Keratinocyte (primary cell): ENCODE results near the gene ASZ1. TPM values are rescaled to one million over a fixed set of nuclear protein-coding genes. Genes with fewer than 3 reads are reported as not detected.

Source experiments
- DNase-seq: peaks from one replicate; pipeline ENCODE4 v3.0.0-alpha.2; 2011; ENCODE audit warnings: low read depth, missing footprints, low spot score
- FAIRE-seq: peaks from 2 replicates; lab custom pipeline; 2011; peaks lifted over from hg19 to GRCh38; lab: Jason Lieb, UNC
- H2AFZ ChIP-seq: 2 replicates; pipeline ENCODE4 v1.6.0; 2012; ENCODE audit warnings: low read length, control low read depth, inconsistent platforms; ENCODE audit not compliant: control insufficient read depth
- H3K27ac ChIP-seq: 2 replicates; pipeline ENCODE4 v1.5.1; 2011; ENCODE audit warnings: low read length; ENCODE audit not compliant: control insufficient read depth, insufficient read depth
- H3K27me3 ChIP-seq: 3 replicates; pipeline ENCODE4 v1.6.0; 2011; ENCODE audit warnings: low read length; ENCODE audit not compliant: control insufficient read depth, insufficient read depth; ENCODE audit errors: extremely low read depth
- H3K36me3 ChIP-seq, 2 experiments: 2 replicates in 1 of 2; 3 replicates in 1 of 2; pipeline ENCODE4 v1.5.1; 2011; ENCODE audit warnings: low read length in 2 of 2, mild to moderate bottlenecking in 1 of 2; ENCODE audit not compliant: control insufficient read depth in 2 of 2, insufficient read depth in 2 of 2; ENCODE audit errors: extremely low read depth in 1 of 2
- H3K4me1 ChIP-seq: 3 replicates; pipeline ENCODE4 v1.5.1; 2011; ENCODE audit warnings: low read length; ENCODE audit not compliant: control insufficient read depth, insufficient read depth; ENCODE audit errors: extremely low read depth
- H3K4me2 ChIP-seq: 3 replicates; pipeline ENCODE4 v1.6.0; 2011; ENCODE audit warnings: low read depth, low read length; ENCODE audit not compliant: control insufficient read depth, insufficient read depth; ENCODE audit errors: extremely low read depth
- H3K4me3 ChIP-seq, 3 experiments: fragments of 200-600 bp in 1 of 3; sonication (generic) in 1 of 3; 2 replicates in 2 of 3; 3 replicates in 1 of 3; pipeline ENCODE4 v1.5.1; 2011 to 2016; ENCODE audit warnings: low read length in 3 of 3, mild to moderate bottlenecking in 3 of 3, control low read depth in 2 of 3, inconsistent platforms in 1 of 3, low read depth in 1 of 3, mixed read lengths in 1 of 3, mixed run types in 1 of 3, moderate library complexity in 1 of 3; ENCODE audit not compliant: control insufficient read depth in 2 of 3, insufficient read depth in 2 of 3; ENCODE audit errors: extremely low read depth in 1 of 3
- H3K79me2 ChIP-seq: 2 replicates; pipeline ENCODE4 v1.6.0; 2012; ENCODE audit warnings: low read length; ENCODE audit not compliant: control insufficient read depth, insufficient read depth
- H3K9ac ChIP-seq: 3 replicates; pipeline ENCODE4 v1.6.0; 2011; ENCODE audit warnings: low read length; ENCODE audit not compliant: control insufficient read depth, insufficient read depth; ENCODE audit errors: extremely low read depth
- H3K9me1 ChIP-seq: 3 replicates; pipeline ENCODE4 v1.6.0; 2011; ENCODE audit warnings: low read length; ENCODE audit not compliant: control insufficient read depth, insufficient read depth; ENCODE audit errors: extremely low read depth
- H3K9me3 ChIP-seq: 2 replicates; pipeline ENCODE4 v1.5.1; 2012; ENCODE audit warnings: low read depth, low read length; ENCODE audit not compliant: control insufficient read depth
- H4K20me1 ChIP-seq: 3 replicates; pipeline ENCODE4 v1.6.0; 2011; ENCODE audit warnings: low read length; ENCODE audit not compliant: control insufficient read depth, insufficient read depth; ENCODE audit errors: extremely low read depth
- EZH2 ChIP-seq: IDR thresholded peaks from one replicate; pipeline ENCODE4 v1.6.1; 2012; ENCODE audit warnings: inconsistent platforms, mild to moderate bottlenecking, low read length, moderate library complexity
- dilution Hi-C: fragments of 300-500 bp; cut with MboI; formaldehyde crosslinking; loops from one replicate; pipeline ENCODE4 v1.7.0; 2020; ENCODE audit warnings: low sequenced_read_pairs; ENCODE audit not compliant: extremely low pct_ligation_motif_present
- polyA plus RNA-seq, 5 experiments: library from polyadenylated mRNA; depleted of rRNA in 3 of 5; stranded (reverse) in 3 of 5; stranded (forward) in 1 of 5; unstranded in 1 of 5; fragments of >200 nt; gene quantifications; 1 replicate in 1 of 5; 2 replicates in 3 of 5; 3 replicates in 1 of 5; pipeline versions ENCODE4 v1.2.1 to v1.2.3, GENCODE V29; 2011 to 2012; ENCODE audit warnings: missing spikeins in 2 of 5, low read depth in 1 of 5, low replicate concordance in 1 of 5
- TF ChIP-seq, protein P1 (sequence below), 3 experiments: IDR thresholded peaks in 1 of 3; conservative IDR thresholded peaks in 1 of 3; optimal IDR thresholded peaks in 1 of 3; 2 replicates in 2 of 3; 3 replicates in 1 of 3; pipeline versions ENCODE3 to v1.5.1; 2011; ENCODE audit warnings: low read length in 3 of 3, mild to moderate bottlenecking in 3 of 3, moderate library complexity in 2 of 3, control low read depth in 1 of 3, inconsistent platforms in 1 of 3; ENCODE audit not compliant: insufficient read depth in 2 of 3; ENCODE audit errors: extremely low read depth in 1 of 3

ASZ1 gene
- polyA plus RNA-seq, 1 donor (not counting 4 experiments of a cell fraction or from before 2014, with no cell fraction given) = not detected

- FAIRE-seq (no peak), DNase-seq (no peak)
- Histone ChIP-seq H3K27me3 (no peaks in the 10 kb centered on the region), H3K36me3 (no peaks in the 10 kb centered on the region), H4K20me1 (no peaks in the 10 kb centered on the region), H3K9me3 (no peaks in the 10 kb centered on the region), H3K27ac (no peak overlapping the region), H3K79me2 (no peaks in the 10 kb centered on the region), H3K9ac (no peak overlapping the region), H2AFZ (no peak overlapping the region), H3K4me2 (no peak overlapping the region), H3K4me3 (no peak overlapping the region), H3K4me1 (no peaks in the 10 kb centered on the region), H3K9me1 (no peaks in the 10 kb centered on the region)
- no peak for TF ChIP-seq EZH2
- TF ChIP-seq, protein P1, sequence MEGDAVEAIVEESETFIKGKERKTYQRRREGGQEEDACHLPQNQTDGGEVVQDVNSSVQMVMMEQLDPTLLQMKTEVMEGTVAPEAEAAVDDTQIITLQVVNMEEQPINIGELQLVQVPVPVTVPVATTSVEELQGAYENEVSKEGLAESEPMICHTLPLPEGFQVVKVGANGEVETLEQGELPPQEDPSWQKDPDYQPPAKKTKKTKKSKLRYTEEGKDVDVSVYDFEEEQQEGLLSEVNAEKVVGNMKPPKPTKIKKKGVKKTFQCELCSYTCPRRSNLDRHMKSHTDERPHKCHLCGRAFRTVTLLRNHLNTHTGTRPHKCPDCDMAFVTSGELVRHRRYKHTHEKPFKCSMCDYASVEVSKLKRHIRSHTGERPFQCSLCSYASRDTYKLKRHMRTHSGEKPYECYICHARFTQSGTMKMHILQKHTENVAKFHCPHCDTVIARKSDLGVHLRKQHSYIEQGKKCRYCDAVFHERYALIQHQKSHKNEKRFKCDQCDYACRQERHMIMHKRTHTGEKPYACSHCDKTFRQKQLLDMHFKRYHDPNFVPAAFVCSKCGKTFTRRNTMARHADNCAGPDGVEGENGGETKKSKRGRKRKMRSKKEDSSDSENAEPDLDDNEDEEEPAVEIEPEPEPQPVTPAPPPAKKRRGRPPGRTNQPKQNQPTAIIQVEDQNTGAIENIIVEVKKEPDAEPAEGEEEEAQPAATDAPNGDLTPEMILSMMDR (optimal IDR thresholded peaks at IDR 0.05 in 1 of 3, IDR thresholded peaks at IDR 0.05 in 1 of 3, conservative IDR thresholded peaks at IDR 0.05 in 1 of 3; ENCODE audit: extremely low read depth in 1 of 3, insufficient read depth in 2 of 3, low read length in 3 of 3) = no peak
- dilution Hi-C loops = no loop called here
Observed at GRCh38 chr7:117444646-117445045, 17.4 kb upstream of the ASZ1 start.

DNA sequence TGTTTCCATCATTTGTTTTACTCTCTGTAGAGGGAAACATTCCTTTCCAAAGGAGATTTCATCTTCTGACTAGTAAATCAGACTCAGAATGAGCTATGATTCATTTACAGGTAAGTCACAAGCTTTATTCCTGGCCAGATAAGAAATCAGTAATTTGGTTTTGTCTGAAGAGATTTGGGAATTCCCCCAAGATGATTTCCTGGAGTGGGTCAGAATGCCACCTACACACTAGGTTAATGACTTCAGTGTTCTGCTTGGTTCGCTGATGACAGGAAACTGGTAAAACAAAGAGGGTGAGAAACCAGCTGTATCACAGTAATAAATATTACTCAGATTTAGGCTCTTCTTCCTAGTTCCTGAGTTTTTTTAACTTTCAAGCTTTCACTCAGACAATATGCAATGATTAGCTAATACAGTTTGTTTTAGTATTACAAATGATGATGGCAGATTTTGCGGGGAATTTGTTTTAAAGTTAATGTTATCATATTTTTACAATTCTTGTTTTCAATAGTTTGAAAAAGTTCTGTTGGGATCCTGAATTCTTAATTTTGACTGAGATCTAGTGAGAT, 8.3 kb upstream of the ASZ1 start:
- Histone ChIP-seq H3K79me2 (no peaks in the 10 kb centered on the region), H3K27ac (no peak overlapping the region), H4K20me1 (no peaks in the 10 kb centered on the region), H3K36me3 (no peaks in the 10 kb centered on the region), H3K4me1 (no peaks in the 10 kb centered on the region), H3K9me1 (no peaks in the 10 kb centered on the region), H3K4me3 (no peak overlapping the region), H3K9ac (no peak overlapping the region), H3K9me3 (no peaks in the 10 kb centered on the region), H3K27me3 (no peaks in the 10 kb centered on the region), H2AFZ (no peak overlapping the region), H3K4me2 (no peak overlapping the region)
- DNase-seq (no peak), FAIRE-seq (peak; percentile 81)
- TF ChIP-seq, protein P1 (optimal IDR thresholded peaks at IDR 0.05 in 1 of 3, IDR thresholded peaks at IDR 0.05 in 1 of 3, conservative IDR thresholded peaks at IDR 0.05 in 1 of 3; ENCODE audit: extremely low read depth in 1 of 3, insufficient read depth in 2 of 3, low read length in 3 of 3) = no peak
- TF ChIP-seq EZH2 = no peak
- dilution Hi-C loops = no loop called here
